H54 (cell line): ENCODE measurements around the gene CSDE1.

Experiments
- DNase-seq: peaks from one replicate; pipeline ENCODE4 v3.0.0; 2011; ENCODE audit warnings: low spot score, mixed read lengths; ENCODE audit not compliant: insufficient read length
- FAIRE-seq: peaks from 3 replicates; lab custom pipeline; 2011; peaks lifted over from hg19 to GRCh38; lab: Jason Lieb, UNC
- POLR2A ChIP-seq: IDR thresholded peaks from 2 replicates; pipeline ENCODE4 v1.6.1; 2011; ENCODE audit warnings: low read depth, mild to moderate bottlenecking, low read length

The CSDE1 gene

DNA sequence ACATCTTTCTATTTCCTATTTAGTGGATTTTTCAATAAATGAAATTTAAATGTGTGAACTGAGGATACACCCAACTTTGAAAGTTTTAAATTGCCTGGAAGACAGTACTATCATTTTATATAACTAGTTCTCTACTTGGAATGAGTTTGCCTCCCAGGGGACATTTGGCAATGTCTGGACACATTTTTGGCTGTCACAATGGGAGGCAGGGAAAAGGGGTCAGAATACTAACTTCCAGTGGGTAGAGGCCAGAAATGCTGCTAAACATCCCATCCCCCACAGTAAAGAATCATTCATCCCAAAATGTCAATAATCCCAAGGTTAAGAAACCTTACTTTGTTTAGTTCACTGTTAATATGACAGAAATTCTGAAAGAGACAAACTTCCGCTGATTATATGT is 28.0 kb downstream of the CSDE1 start:
- no peak for TF ChIP-seq POLR2A
- DNase-seq (no peak), FAIRE-seq (no peak)

- TF ChIP-seq POLR2A, result no peak
- FAIRE-seq (no peak), DNase-seq (no peak)
Observed at GRCh38 chr1:114728553-114728952, 29.2 kb downstream of the CSDE1 start.

DNA sequence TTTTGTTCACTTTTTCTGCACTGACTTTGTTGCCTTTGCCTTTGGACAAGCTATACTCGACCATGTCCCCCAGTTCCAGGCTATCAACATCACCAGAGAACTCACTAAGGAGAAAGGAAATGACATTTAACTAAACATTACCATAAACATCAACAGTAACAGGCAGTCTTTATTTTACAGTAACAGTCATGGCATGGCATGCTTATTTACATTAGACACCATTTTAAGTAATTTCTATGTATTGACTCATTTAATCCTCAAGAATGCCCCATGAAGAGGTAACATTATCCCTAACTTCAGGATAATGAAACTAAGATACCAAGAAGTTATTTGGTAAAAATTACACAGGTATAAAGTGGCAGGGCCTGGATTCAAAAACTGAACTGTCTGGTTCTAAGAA is 32.6 kb downstream of the CSDE1 start:
- FAIRE-seq (no peak), DNase-seq (no peak)
- TF ChIP-seq POLR2A, result no peak

DNA sequence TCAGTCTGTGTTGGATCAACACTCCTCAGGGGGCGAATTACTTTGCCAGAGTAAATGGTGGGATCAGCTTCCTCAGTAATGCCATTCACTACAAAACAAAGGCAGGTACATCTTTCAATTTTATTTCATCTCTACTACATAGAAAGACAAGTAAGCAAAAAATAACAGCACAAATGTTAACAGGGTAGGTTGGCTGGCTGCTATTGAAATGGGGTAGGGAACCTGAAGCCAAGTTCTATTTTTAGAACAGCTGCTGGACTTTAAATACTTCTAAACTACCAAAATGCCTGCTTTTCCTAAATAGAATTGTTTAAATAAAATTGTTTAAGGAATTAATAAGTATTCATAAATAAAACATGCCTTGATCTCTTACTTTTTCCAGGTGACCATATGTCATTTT is 33.9 kb downstream of the CSDE1 start:
- TF ChIP-seq POLR2A, result no peak
- DNase-seq (no peak), FAIRE-seq (no peak)

- FAIRE-seq, result no peak
- DNase-seq, result no peak
- TF ChIP-seq POLR2A, result no peak
Observed at GRCh38 chr1:114723457-114723856, 34.3 kb downstream of the CSDE1 start.

DNA sequence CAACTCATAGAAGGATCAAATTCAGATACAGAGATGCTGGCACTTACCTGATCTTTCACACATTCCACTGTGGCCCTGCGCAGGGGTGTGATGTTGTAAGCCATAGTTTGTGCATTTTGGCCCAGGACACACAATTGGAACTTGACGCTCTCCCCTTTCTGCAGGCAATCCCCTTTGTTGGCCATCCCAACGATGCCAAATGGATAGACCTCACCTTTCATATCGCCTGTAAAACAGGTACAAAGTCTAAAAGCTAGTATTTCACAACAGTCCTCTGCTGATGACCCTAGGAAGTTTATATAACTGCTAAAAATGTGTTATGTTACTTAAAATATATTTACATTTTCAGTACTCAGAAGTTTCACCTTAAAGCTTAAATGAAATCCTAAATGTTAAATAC is 37.3 kb downstream of the CSDE1 start:
- DNase-seq (no peak), FAIRE-seq (no peak)
- TF ChIP-seq POLR2A, result no peak

- DNase-seq (peak; percentile 3), FAIRE-seq (no peak)
- no peak for TF ChIP-seq POLR2A
Observed at GRCh38 chr1:114719424-114719787, 38.4 kb downstream of the CSDE1 start.

GRCh38 chr1:114718661-114719423 is 38.9 kb downstream of the CSDE1 start:
- no peak for TF ChIP-seq POLR2A
- FAIRE-seq, result no peak
- DNase-seq, result peak; percentile 4

- TF ChIP-seq POLR2A, result 0 out of 2 replicates have a peak, but pooled peaks have one; percentile 31
- FAIRE-seq (peak; percentile 82), DNase-seq (peak; percentile 68)
Observed at GRCh38 chr1:114716304-114717170, 41.2 kb downstream of the CSDE1 start, which contains the start of gene NRAS. Gene NRAS, minus strand, starts transcription at chr1:114716771. Its CDS starts 611 bp downstream, at chr1:114716160.

DNA sequence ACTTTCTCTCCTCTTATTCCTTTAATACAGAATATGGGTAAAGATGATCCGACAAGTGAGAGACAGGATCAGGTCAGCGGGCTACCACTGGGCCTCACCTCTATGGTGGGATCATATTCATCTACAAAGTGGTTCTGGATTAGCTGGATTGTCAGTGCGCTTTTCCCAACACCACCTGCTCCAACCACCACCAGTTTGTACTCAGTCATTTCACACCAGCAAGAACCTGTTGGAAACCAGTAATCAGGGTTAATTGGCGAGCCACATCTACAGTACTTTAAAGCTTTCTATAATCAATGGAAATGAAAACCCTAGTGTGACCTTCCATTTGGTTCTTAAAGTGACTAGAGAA is 41.9 kb downstream of the CSDE1 start:
- no peak for DNase-seq
- peak; percentile 11 for FAIRE-seq
- no peak for TF ChIP-seq POLR2A

- no peak for DNase-seq
- FAIRE-seq, result no peak
- TF ChIP-seq POLR2A, result no peak
Observed at GRCh38 chr1:114712977-114713376, 44.8 kb downstream of the CSDE1 start.

DNA sequence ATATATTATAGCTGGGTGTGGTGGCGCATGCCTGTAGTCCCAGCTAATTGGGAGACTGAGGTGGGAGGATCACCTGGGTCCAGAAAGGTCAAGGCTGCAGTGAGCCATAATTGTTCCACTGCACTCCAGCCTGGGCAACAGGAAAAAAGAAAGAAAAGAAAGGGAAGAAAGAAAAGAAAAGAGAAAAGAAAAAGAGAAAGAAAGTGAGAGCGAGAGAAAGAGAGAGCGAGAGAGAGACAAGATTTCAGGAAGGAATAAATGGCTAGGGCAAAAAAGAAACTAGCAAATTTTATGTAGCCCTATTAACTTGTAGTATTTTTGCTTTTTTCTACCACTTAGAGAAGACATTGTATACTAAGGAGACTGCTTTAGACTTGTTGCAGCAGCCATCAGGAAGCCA is 47.4 kb downstream of the CSDE1 start:
- FAIRE-seq, result no peak
- no peak for DNase-seq

DNA sequence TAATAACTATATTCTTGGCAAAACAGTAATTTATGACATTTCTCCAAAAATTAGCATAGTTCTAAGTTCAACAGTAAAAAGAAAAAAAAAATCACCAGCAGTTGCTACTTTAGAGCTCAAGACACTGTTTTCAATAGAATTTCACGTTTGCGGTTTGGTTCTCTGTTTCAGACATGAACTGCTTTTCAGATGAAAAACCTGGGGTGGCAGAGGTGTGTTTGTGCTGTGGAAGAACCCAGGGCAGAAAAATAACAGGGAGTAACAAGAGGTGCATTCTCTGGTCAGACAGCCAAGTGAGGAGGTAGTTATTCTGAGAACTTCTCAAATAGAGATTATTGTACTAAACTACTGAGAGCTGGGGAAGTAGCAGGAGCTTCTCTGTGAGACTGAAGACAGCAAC is 50.2 kb downstream of the CSDE1 start:
- no peak for FAIRE-seq
- no peak for DNase-seq
- TF ChIP-seq POLR2A, result no peak

More for the DNA sequence above, 47.4 kb downstream of the CSDE1 start:
- TF ChIP-seq POLR2A, result no peak

DNA sequence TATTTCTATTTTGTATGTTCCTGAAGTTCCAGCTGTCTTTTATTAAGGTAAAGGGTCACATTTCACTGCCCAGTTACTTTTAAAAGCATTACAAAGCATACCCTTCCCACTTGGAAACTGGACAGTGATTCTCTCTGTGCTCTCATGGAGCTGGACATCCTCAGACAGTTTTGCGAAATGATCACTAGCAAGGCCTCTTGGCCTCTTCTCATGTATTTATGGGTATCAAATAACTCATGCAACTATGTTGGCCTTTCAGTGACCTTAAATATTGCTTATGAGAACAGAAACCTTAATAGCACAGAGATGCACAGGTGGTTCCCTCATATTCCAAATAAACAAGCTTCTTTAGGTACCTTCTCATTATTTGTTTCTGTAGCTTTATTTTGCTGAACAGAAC is 54.5 kb downstream of the CSDE1 start:
- DNase-seq, result no peak
- FAIRE-seq, result no peak
- TF ChIP-seq POLR2A, result no peak
